DOHH2 (cell line): Measurements from ENCODE around the gene FXYD1.

Source experiments
- H3F3A ChIP-seq: fragments of 200-600 bp; sonication (generic), shearing (Covaris generic); 2 replicates; pipeline ENCODE4 v1.6.0; 2016; ENCODE audit warnings: antibody characterized with exemption, mild to moderate bottlenecking; ENCODE audit not compliant: control insufficient read depth, insufficient read depth
- H3K27ac ChIP-seq: fragments of 200-600 bp; sonication (generic); 2 replicates; pipeline ENCODE4 v1.5.1; 2014; ENCODE audit warnings: low read depth, mild to moderate bottlenecking, low read length, moderate library complexity
- H3K27me3 ChIP-seq: fragments of 200-600 bp; sonication (generic); 2 replicates; pipeline ENCODE4 v1.6.1; 2014; ENCODE audit warnings: mild to moderate bottlenecking, low read length, mixed read lengths; ENCODE audit not compliant: control insufficient read depth
- H3K36me3 ChIP-seq: fragments of 200-600 bp; sonication (generic); 2 replicates; pipeline ENCODE4 v1.6.1; 2014; ENCODE audit warnings: mild to moderate bottlenecking, low read length, moderate library complexity, mixed read lengths; ENCODE audit not compliant: control insufficient read depth
- H3K4me1 ChIP-seq: fragments of 200-600 bp; sonication (generic); 2 replicates; pipeline ENCODE4 v1.6.1; 2014; ENCODE audit warnings: mild to moderate bottlenecking, low read length, mixed read lengths; ENCODE audit not compliant: control insufficient read depth
- H3K4me2 ChIP-seq: fragments of 200-600 bp; sonication (generic); 2 replicates; pipeline ENCODE4 v1.6.0; 2014; ENCODE audit warnings: mild to moderate bottlenecking, low read length, moderate library complexity
- H3K4me3 ChIP-seq: fragments of 200-600 bp; sonication (generic); 2 replicates; pipeline ENCODE4 v1.5.1; 2014; ENCODE audit warnings: mild to moderate bottlenecking, low read length, mixed read lengths
- H3K79me2 ChIP-seq: fragments of 200-600 bp; sonication (generic); 2 replicates; pipeline ENCODE4 v1.6.1; 2014; ENCODE audit warnings: mild to moderate bottlenecking, low read length, mixed read lengths; ENCODE audit not compliant: control insufficient read depth
- H3K9me2 ChIP-seq: fragments of 200-600 bp; sonication (generic); replicated peaks from 2 replicates; pipeline ENCODE4 v1.6.1; 2014; ENCODE audit warnings: mild to moderate bottlenecking, low read length, mixed read lengths; ENCODE audit not compliant: control insufficient read depth
- H3K9me3 ChIP-seq: fragments of 200-600 bp; sonication (generic); 2 replicates; pipeline ENCODE4 v1.6.1; 2014; ENCODE audit warnings: antibody characterized with exemption, low read length, mixed read lengths; ENCODE audit not compliant: control insufficient read depth, insufficient read depth
- H4K20me1 ChIP-seq: fragments of 200-600 bp; sonication (generic); 2 replicates; pipeline ENCODE4 v1.6.0; 2014; ENCODE audit warnings: low read depth, mild to moderate bottlenecking, antibody characterized with exemption, low read length, moderate library complexity; ENCODE audit not compliant: control insufficient read depth, insufficient read depth
- EZH2phosphoT487 ChIP-seq: fragments of 200-600 bp; sonication (generic); IDR thresholded peaks from 2 replicates; pipeline ENCODE4 v1.6.1; 2017; ENCODE audit warnings: borderline replicate concordance, mild to moderate bottlenecking, antibody characterized with exemption, low read length, moderate library complexity, mixed read lengths
- TF ChIP-seq, protein P1 (sequence below): fragments of 200-600 bp; sonication (generic); IDR thresholded peaks from one replicate; pipeline ENCODE4 v1.5.1; 2014; ENCODE audit warnings: antibody characterized with exemption, mild to moderate bottlenecking, low read depth, low read length; ENCODE audit not compliant: poor library complexity, severe bottlenecking

Gene FXYD1

DNA sequence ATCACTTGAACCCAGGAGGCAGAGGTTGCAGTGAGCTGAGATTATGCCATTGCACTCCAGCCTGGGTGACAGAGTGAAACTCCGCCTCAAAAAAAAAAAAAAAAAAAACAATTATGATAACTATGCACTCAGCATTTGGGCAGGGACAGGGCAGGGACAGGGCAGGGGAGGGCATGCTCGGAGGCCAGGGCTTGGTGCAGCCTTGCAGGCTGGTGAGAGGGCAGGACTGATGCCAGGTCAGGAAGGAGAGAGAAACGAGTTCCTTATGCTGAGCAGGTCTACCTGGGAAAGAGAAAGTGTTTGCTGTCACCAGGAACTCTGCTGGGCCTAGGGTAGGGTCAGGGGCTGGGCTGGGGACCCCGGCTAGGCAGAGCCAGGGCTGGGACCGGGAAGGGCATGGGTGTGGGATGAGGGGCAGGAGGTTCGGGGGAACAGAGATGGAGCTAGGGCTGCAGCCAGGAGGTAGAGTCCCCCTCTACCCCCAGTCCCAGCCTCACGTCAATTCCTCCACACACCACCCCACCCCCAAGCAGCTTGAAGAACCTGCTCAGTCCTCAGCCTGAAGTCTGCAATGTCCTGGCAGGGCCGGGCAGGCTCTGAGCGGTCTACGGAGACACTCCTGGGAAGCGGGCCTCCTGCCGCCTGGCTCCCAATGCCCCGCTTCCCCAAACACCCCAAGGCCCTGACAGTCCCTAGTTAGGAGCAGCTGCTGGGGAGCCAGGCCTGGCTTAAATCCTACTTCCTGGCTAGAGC, 20.2 kb upstream of the FXYD1 start:
- H3K9me2 ChIP-seq = no peaks in the 10 kb centered on the region
- TF ChIP-seq, protein P1, sequence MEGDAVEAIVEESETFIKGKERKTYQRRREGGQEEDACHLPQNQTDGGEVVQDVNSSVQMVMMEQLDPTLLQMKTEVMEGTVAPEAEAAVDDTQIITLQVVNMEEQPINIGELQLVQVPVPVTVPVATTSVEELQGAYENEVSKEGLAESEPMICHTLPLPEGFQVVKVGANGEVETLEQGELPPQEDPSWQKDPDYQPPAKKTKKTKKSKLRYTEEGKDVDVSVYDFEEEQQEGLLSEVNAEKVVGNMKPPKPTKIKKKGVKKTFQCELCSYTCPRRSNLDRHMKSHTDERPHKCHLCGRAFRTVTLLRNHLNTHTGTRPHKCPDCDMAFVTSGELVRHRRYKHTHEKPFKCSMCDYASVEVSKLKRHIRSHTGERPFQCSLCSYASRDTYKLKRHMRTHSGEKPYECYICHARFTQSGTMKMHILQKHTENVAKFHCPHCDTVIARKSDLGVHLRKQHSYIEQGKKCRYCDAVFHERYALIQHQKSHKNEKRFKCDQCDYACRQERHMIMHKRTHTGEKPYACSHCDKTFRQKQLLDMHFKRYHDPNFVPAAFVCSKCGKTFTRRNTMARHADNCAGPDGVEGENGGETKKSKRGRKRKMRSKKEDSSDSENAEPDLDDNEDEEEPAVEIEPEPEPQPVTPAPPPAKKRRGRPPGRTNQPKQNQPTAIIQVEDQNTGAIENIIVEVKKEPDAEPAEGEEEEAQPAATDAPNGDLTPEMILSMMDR = no peak
- TF ChIP-seq EZH2phosphoT487 = no peak
- H3F3A ChIP-seq = no peaks in the 10 kb centered on the region
- H3K27me3 ChIP-seq = no peaks in the 10 kb centered on the region; the same call in 1 of the 2 replicates
- no peaks in the 10 kb centered on the region for H3K36me3 ChIP-seq
- H3K4me1 ChIP-seq = peaks cover 10% of the 10 kb centered on the region
- no peaks in the 10 kb centered on the region for H3K79me2 ChIP-seq
- H4K20me1 ChIP-seq = no peaks in the 10 kb centered on the region; the same call in 1 of the 2 replicates
- no peak overlapping the region for H3K4me2 ChIP-seq
- H3K27ac ChIP-seq = no peak overlapping the region
- H3K9me3 ChIP-seq = no peaks in the 10 kb centered on the region
- H3K4me3 ChIP-seq = no peak overlapping the region

DNA sequence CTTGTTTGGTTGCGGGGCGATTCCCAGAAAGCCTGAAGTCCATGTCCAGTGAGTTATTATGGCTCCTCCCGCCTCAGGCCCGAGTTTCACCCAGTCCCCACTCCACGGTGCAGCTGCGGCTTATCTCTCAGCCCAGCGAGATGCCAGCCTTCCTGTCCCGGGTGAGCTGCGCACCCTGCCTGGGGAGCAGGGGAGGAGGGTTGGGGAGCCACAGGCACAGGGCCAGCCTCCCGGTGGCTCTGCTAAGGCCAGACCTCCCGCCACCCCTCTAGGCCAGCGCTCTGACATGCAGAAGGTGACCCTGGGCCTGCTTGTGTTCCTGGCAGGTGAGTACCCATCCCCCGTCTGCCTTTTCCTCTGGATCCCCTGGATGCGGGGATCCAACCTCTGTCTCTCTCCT, 19.5 kb upstream of the FXYD1 start:
- H3K27me3 ChIP-seq = peaks cover 4% of the 10 kb centered on the region
- TF ChIP-seq, protein P1 = no peak
- TF ChIP-seq EZH2phosphoT487 = no peak
- no peak overlapping the region for H3K27ac ChIP-seq
- H3K36me3 ChIP-seq = no peaks in the 10 kb centered on the region
- no peaks in the 10 kb centered on the region for H3F3A ChIP-seq
- no peak overlapping the region for H3K4me3 ChIP-seq
- H3K9me3 ChIP-seq = no peaks in the 10 kb centered on the region
- H3K79me2 ChIP-seq = no peaks in the 10 kb centered on the region
- no peaks in the 10 kb centered on the region for H3K9me2 ChIP-seq
- peaks cover 13% of the 10 kb centered on the region for H3K4me1 ChIP-seq
- H4K20me1 ChIP-seq = no peaks in the 10 kb centered on the region; the same call in 1 of the 2 replicates
- no peak overlapping the region for H3K4me2 ChIP-seq

DNA sequence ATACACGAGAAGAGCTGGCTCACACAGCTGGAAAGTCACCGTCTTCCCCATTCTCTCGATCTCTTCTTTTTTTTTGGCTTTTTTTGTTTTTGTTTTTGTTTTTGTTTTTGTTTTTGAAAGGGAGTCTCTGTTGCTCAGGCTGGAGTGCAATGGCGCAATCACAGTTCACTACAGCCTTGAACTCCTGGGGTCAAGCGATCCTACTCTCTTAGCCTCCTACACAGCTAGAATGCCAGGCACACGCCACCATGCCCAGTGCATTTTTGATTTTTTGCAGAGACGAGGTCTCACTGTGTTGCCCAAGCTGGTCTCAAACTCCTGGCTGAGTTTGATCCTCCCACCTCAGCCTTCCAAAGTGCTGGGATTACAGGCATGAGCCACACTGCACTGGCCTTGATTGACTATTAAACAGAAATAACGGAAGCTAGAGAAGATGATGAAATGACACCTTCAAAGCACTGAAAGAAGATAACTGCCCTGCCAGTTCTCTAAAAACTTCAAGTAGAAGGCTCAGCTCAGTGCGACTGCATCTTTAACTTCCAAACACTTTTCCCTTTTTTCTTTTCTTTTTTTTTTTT, 19.0 kb upstream of the FXYD1 start:
- no peaks in the 10 kb centered on the region for H3F3A ChIP-seq
- H3K9me3 ChIP-seq = no peaks in the 10 kb centered on the region
- H3K79me2 ChIP-seq = no peaks in the 10 kb centered on the region
- H3K36me3 ChIP-seq = no peaks in the 10 kb centered on the region
- no peaks in the 10 kb centered on the region for H3K9me2 ChIP-seq
- H3K4me2 ChIP-seq = no peak overlapping the region
- H3K4me1 ChIP-seq = peaks cover 15% of the 10 kb centered on the region
- H3K4me3 ChIP-seq = no peak overlapping the region
- peaks cover 7% of the 10 kb centered on the region for H3K27me3 ChIP-seq
- no peak overlapping the region for H3K27ac ChIP-seq
- H4K20me1 ChIP-seq = no peaks in the 10 kb centered on the region; the same call in 1 of the 2 replicates
- TF ChIP-seq, protein P1 = no peak
- no peak for TF ChIP-seq EZH2phosphoT487
